Panc1 (cell line): ENCODE data around the gene EIF2B2. TPM values are rescaled to one million over a fixed set of nuclear protein-coding genes. Genes with fewer than 3 reads are reported as not detected.

ENCODE experiments used
- ATAC-seq: fragments of 200-7000 bp; cut with Tn5 transposase; 2 replicates; pipeline ENCODE4 v1.9.1; 2020; ENCODE audit warnings: mild to moderate bottlenecking, moderate library complexity
- BruUV-seq: library from RNA; stranded (reverse); fragments of 400-500 nt; replicated peaks from 2 replicates; lab custom pipeline; 2021; lab: Mats Ljungman, UMichigan
- CTCF ChIA-PET: fragments of 300-600 bp; sonication (Branson Sonifier 250); formaldehyde crosslinking; loops from one replicate; lab custom pipeline; 2022; ENCODE audit warnings: antibody characterized with exemption; lab: Charles Lee
- POLR2A ChIA-PET: fragments of 300-600 bp; sonication (Branson Sonifier 250); formaldehyde crosslinking; loops from one replicate; lab custom pipeline; 2022; ENCODE audit warnings: antibody characterized with exemption; lab: Charles Lee
- DNase-seq: peaks from one replicate; pipeline ENCODE4 v3.0.0-alpha.2; 2010; ENCODE audit warnings: low read depth, low spot score
- H3K27ac ChIP-seq: 2 replicates; pipeline ENCODE4 v1.5.1; 2011; ENCODE audit warnings: mild to moderate bottlenecking, low read length, inconsistent platforms
- H3K27me3 ChIP-seq: fragments of 200-500 bp; sonication (Bioruptor generic); 2 replicates; pipeline ENCODE4 v1.6.0; 2014; ENCODE audit warnings: low read length, inconsistent platforms; ENCODE audit not compliant: control insufficient read depth, insufficient read depth
- H3K36me3 ChIP-seq: fragments of 200-500 bp; sonication (Bioruptor generic); 2 replicates; pipeline ENCODE4 v1.5.1; 2014; ENCODE audit warnings: inconsistent platforms, mild to moderate bottlenecking, low read length, moderate library complexity; ENCODE audit not compliant: control insufficient read depth, insufficient read depth
- H3K4me1 ChIP-seq: 2 replicates; pipeline ENCODE4 v1.5.1; 2011; ENCODE audit warnings: inconsistent platforms, mild to moderate bottlenecking, low read length, moderate library complexity; ENCODE audit not compliant: control insufficient read depth, insufficient read depth
- H3K4me3 ChIP-seq, 2 experiments: 2 replicates each; pipeline ENCODE4 v1.5.1; 2011 to 2012; ENCODE audit warnings: low read depth in 2 of 2, low read length in 2 of 2, mild to moderate bottlenecking in 2 of 2, inconsistent platforms in 1 of 2, moderate library complexity in 1 of 2
- H3K9me3 ChIP-seq: fragments of 200-500 bp; sonication (Bioruptor generic); 2 replicates; pipeline ENCODE4 v1.5.1; 2014; ENCODE audit warnings: low read depth, mild to moderate bottlenecking, inconsistent platforms, low read length, moderate library complexity; ENCODE audit not compliant: control insufficient read depth, insufficient read depth
- CTCF ChIP-seq: fragments of 450-650 bp; IDR thresholded peaks from 2 replicates; pipeline ENCODE4 v1.5.1; 2017; ENCODE audit warnings: mild to moderate bottlenecking
- POLR2AphosphoS5 ChIP-seq: IDR thresholded peaks from 2 replicates; pipeline ENCODE4 v1.6.1; 2012; ENCODE audit warnings: mild to moderate bottlenecking, low read depth, low read length, moderate library complexity
- REST ChIP-seq, 2 experiments: IDR thresholded peaks; 2 replicates each; pipeline ENCODE4 v1.6.1; 2011 to 2012; ENCODE audit warnings: low read depth in 2 of 2, control low read depth in 1 of 2, low read length in 1 of 2, mild to moderate bottlenecking in 1 of 2, moderate library complexity in 1 of 2; ENCODE audit not compliant: insufficient read depth in 1 of 2
- SIN3A ChIP-seq: IDR thresholded peaks from 2 replicates; pipeline ENCODE4 v1.6.1; 2012; ENCODE audit warnings: low read depth, mild to moderate bottlenecking, low read length, moderate library complexity, borderline replicate concordance; ENCODE audit not compliant: insufficient read depth
- TCF7L2 ChIP-seq: IDR thresholded peaks from 2 replicates; pipeline ENCODE4 v1.6.1; 2011; ENCODE audit warnings: mild to moderate bottlenecking, low read depth, low read length, inconsistent platforms
- in situ Hi-C: cut with HindIII; loops from 2 replicates; pipeline ENCODE4 v1.10.0; 2016; ENCODE audit warnings: low sequenced_read_pairs, low pct_unique_long_range_greater_than_20kb
- intact Hi-C: fragments of 100-400 bp; cut with micrococcal nuclease; formaldehyde crosslinking; loops from one replicate; pipeline ENCODE4 v1.10.0; 2022; ENCODE audit not compliant: unreplicated experiment
- total RNA-seq: library from RNA; stranded (reverse); gene quantifications from one replicate; pipeline ENCODE4 v1.2.1, GENCODE V29; 2021; ENCODE audit not compliant: unreplicated experiment

Gene EIF2B2
- total RNA-seq, 1 experiment from 2014 or later: 37.5 TPM

- H3K9me3 ChIP-seq: no peaks in the 10 kb centered on the region
- DNase-seq (no peak), ATAC-seq (no peak)
- intact Hi-C loops: no loop called here
- ChIA-PET POLR2A (no interaction called here), CTCF (interaction anchor here (1.3 kb wide), 1 partner anchor 9 kb away, joined by 8 read pairs; no protein-coding TSS in a partner anchor)
- no peaks in the 10 kb centered on the region for H3K36me3 ChIP-seq
- peaks cover 11% of the 10 kb centered on the region; the same call in 1 of the 2 replicates for H3K4me1 ChIP-seq
- in situ Hi-C loops: no loop called here
- BruUV-seq: no TSS peak
- H3K27ac ChIP-seq: no peak overlapping the region
- TF ChIP-seq POLR2AphosphoS5: no peak
- TF ChIP-seq SIN3A: no peak
- TF ChIP-seq TCF7L2: no peak
- TF ChIP-seq REST (IDR thresholded peaks at IDR 0.05; ENCODE audit: insufficient read depth in 1 of 2, low read depth in 2 of 2, low read length in 1 of 2): no peak
- TF ChIP-seq CTCF: no peak
- H3K27me3 ChIP-seq: no peaks in the 10 kb centered on the region
- peak overlapping the region; percentile 47 to 53 for H3K4me3 ChIP-seq
Observed at GRCh38 chr14:74954232-74954946, 48.3 kb upstream of the EIF2B2 start.

GRCh38 chr14:74954947-74955228 lies 47.8 kb upstream of the EIF2B2 start:
- no peaks in the 10 kb centered on the region for H3K9me3 ChIP-seq
- intact Hi-C loops (no loop called here), in situ Hi-C loops (no loop called here)
- ChIA-PET CTCF (interaction anchor here (0.7 kb wide), 1 partner anchor 9 kb away, joined by 3 read pairs; no protein-coding TSS in a partner anchor), POLR2A (no interaction called here)
- H3K27me3 ChIP-seq: no peaks in the 10 kb centered on the region
- peak; percentile 11; the same call in 1 of the 2 replicates for ATAC-seq
- no TSS peak for BruUV-seq
- H3K4me3 ChIP-seq: peak overlapping the region; percentile 47 to 53
- H3K27ac ChIP-seq: no peak overlapping the region; the same call in 1 of the 2 replicates
- H3K36me3 ChIP-seq: no peaks in the 10 kb centered on the region
- TF ChIP-seq SIN3A (no peak), TCF7L2 (no peak), POLR2AphosphoS5 (no peak), REST (IDR thresholded peaks at IDR 0.05; ENCODE audit: insufficient read depth in 1 of 2, low read depth in 2 of 2, low read length in 1 of 2) (no peak), CTCF (no peak)
- H3K4me1 ChIP-seq: peaks cover 11% of the 10 kb centered on the region; the same call in 1 of the 2 replicates
- DNase-seq: no peak
